GM12878 (cell line): ENCODE results near the gene WDR75. TPM values are rescaled to one million over a fixed set of nuclear protein-coding genes. Genes with fewer than 3 reads are reported as not detected.

Experiments
- ATAC-seq: fragments of 200-7000 bp; cut with Tn5 transposase; 3 replicates; pipeline ENCODE4 v1.9.1; 2020; ENCODE audit warnings: mild to moderate bottlenecking, moderate library complexity
- BruUV-seq: library from RNA; stranded (reverse); fragments of 400-500 nt; replicated peaks from 2 replicates; lab custom pipeline; 2021; lab: Mats Ljungman, UMichigan
- CTCF ChIA-PET: fragments of 300-600 bp; sonication (Branson Sonifier 250); formaldehyde crosslinking; extraction: SDS; loops from one replicate; lab custom pipeline; 2021; ENCODE audit warnings: inconsistent platforms; lab: Yijun Ruan, JAX
- POLR2A ChIA-PET: fragments of 350-600 bp; formaldehyde crosslinking; extraction: SDS; loops from one replicate; lab custom pipeline; 2021; ENCODE audit warnings: inconsistent platforms; lab: Charles Lee
- RAD21 ChIA-PET: fragments of 300-600 bp; sonication (Branson Sonifier 250); formaldehyde crosslinking; loops from one replicate; lab custom pipeline; 2023; ENCODE audit warnings: antibody characterized with exemption; ENCODE audit not compliant: unreplicated experiment; lab: Charles Lee
- SMC1A ChIA-PET: fragments of 300-600 bp; sonication (Branson Sonifier 250); formaldehyde crosslinking; loops from one replicate; lab custom pipeline; 2023; ENCODE audit not compliant: unreplicated experiment, uncharacterized antibody; lab: Charles Lee
- DNase-seq: peaks from one replicate; pipeline ENCODE4 v3.0.0-alpha.2; 2011; ENCODE audit warnings: low read depth, low spot score
- FAIRE-seq: peaks from 3 replicates; lab custom pipeline; 2011; peaks lifted over from hg19 to GRCh38; lab: Jason Lieb, UNC
- H2AFZ ChIP-seq: 2 replicates; pipeline ENCODE4 v1.6.0; 2011; ENCODE audit warnings: low read depth, low read length, control low read depth; ENCODE audit not compliant: control insufficient read depth
- H3K27ac ChIP-seq: 2 replicates; pipeline ENCODE4 v1.5.1; 2011; ENCODE audit warnings: control low read depth; ENCODE audit not compliant: control insufficient read depth, insufficient read depth
- H3K27me3 ChIP-seq, 2 experiments: replicated peaks in 1 of 2; 2 replicates each; pipeline versions ENCODE4 v1.6.0 to v1.6.1; 2011; ENCODE audit warnings: low read length in 1 of 2; ENCODE audit not compliant: control insufficient read depth in 2 of 2, insufficient read depth in 2 of 2
- H3K36me3 ChIP-seq, 2 experiments: 2 replicates each; pipeline ENCODE4 v1.5.1; 2011; ENCODE audit warnings: low read length in 1 of 2; ENCODE audit not compliant: control insufficient read depth in 2 of 2, insufficient read depth in 2 of 2
- H3K4me1 ChIP-seq: 2 replicates; pipeline ENCODE4 v1.6.1; 2011; ENCODE audit warnings: mild to moderate bottlenecking, low read length, moderate library complexity, mixed read lengths; ENCODE audit not compliant: control insufficient read depth, insufficient read depth
- H3K4me2 ChIP-seq: 2 replicates; pipeline ENCODE4 v1.6.0; 2011; ENCODE audit warnings: control low read depth; ENCODE audit not compliant: control insufficient read depth, insufficient read depth
- H3K4me3 ChIP-seq: fragments of 200-600 bp; sonication (generic); 2 replicates; pipeline ENCODE4 v1.5.1; 2016
- H3K79me2 ChIP-seq: 2 replicates; pipeline ENCODE4 v1.6.0; 2011; ENCODE audit warnings: low read length; ENCODE audit not compliant: control insufficient read depth, insufficient read depth
- H3K9ac ChIP-seq: 2 replicates; pipeline ENCODE4 v1.8.0; 2011; ENCODE audit warnings: low read length, control low read depth, mixed read lengths; ENCODE audit not compliant: control insufficient read depth, insufficient read depth
- H3K9me3 ChIP-seq: replicated peaks from 3 replicates; pipeline ENCODE4 v1.5.1; 2011; ENCODE audit warnings: mild to moderate bottlenecking, low read length; ENCODE audit not compliant: control insufficient read depth, insufficient read depth
- H4K20me1 ChIP-seq: 2 replicates; pipeline ENCODE4 v1.6.0; 2011; ENCODE audit not compliant: control insufficient read depth, insufficient read depth
- CHD1 ChIP-seq: IDR thresholded peaks from 2 replicates; pipeline ENCODE4 v1.6.1; 2012; ENCODE audit warnings: low read depth, low read length, improper control_type of control experiment
- GABPA ChIP-seq: IDR thresholded peaks from 2 replicates; pipeline ENCODE4 v1.6.1; 2014; ENCODE audit warnings: antibody characterized with exemption, low read depth, mild to moderate bottlenecking, inconsistent platforms
- HCFC1 ChIP-seq: fragments of 150-350 bp; IDR thresholded peaks from 2 replicates; pipeline ENCODE4 v1.6.1; 2014; ENCODE audit warnings: low read length
- IRF4 ChIP-seq: IDR thresholded peaks from 2 replicates; pipeline ENCODE4 v1.6.1; 2011; ENCODE audit warnings: low read depth, low read length
- RAD21 ChIP-seq: IDR thresholded peaks from 2 replicates; pipeline ENCODE4 v1.6.1; 2011; ENCODE audit warnings: mild to moderate bottlenecking, low read depth, low read length, moderate library complexity; ENCODE audit not compliant: insufficient read depth
- WGBS: methylation state at CpG from one replicate; pipeline ENCODE4 v1.1.6; 2016; ENCODE audit warnings: low lambda C conversion rate; ENCODE audit not compliant: insufficient replicate concordance, insufficient coverage; ENCODE audit errors: missing lambda C conversion rate; 5-methylcytosine and 5-hydroxymethylcytosine counted together
- in situ Hi-C: fragments of 300-500 bp; cut with MboI; formaldehyde crosslinking; loops from 9 replicates; pipeline ENCODE4 v1.14.3; 2018; ENCODE audit warnings: mixed read lengths
- intact Hi-C: fragments of 100-400 bp; cut with micrococcal nuclease; formaldehyde crosslinking; loops from one replicate; pipeline ENCODE4 v1.14.2; 2022; ENCODE audit not compliant: unreplicated experiment
- polyA plus RNA-seq, 11 experiments: library from polyadenylated mRNA; depleted of rRNA in 4 of 11; unstranded in 6 of 11; stranded (reverse) in 5 of 11; fragments of >200 nt; fragmentation: Nextera tagmentation in 4 of 11; fragmentation: Illumina TruSeq in 1 of 11; extraction: Ambion mirVana in 4 of 11; extraction: Trizol in 1 of 11; gene quantifications; 1 replicate in 1 of 11; 2 replicates in 10 of 11; pipeline versions ENCODE4 v1.2.1 to v1.2.3, GENCODE V29; 2011 to 2016; ENCODE audit warnings: inconsistent platforms in 2 of 11, missing spikeins in 2 of 11, low read depth in 1 of 11
- total RNA-seq, 4 experiments: library from RNA; depleted of rRNA in 3 of 4; stranded (reverse); fragments of >200 nt in 3 of 4; fragmentation: Illumina TruSeq in 1 of 4; extraction: Trizol in 1 of 4; gene quantifications; 2 replicates each; pipeline versions ENCODE4 v1.2.1 to v1.2.3, GENCODE V29; 2013 to 2021
- TF ChIP-seq, protein P1 (sequence below): fragments of 450-650 bp; IDR thresholded peaks from 2 replicates; pipeline ENCODE4 v1.6.1; 2018; ENCODE audit warnings: mild to moderate bottlenecking, low read depth, moderate library complexity; ENCODE audit not compliant: partially characterized antibody
- TF ChIP-seq, protein P2 (sequence below): fragments of 450-650 bp; IDR thresholded peaks from 2 replicates; pipeline ENCODE4 v1.6.1; 2016; ENCODE audit warnings: mild to moderate bottlenecking

WDR75 gene
- total and polyA plus RNA-seq, 10 of the 15 experiments (the other 5 are each of a cell fraction or from before 2014, with no cell fraction given) = 53.1 to 98.5 (median 71.5) TPM

DNA sequence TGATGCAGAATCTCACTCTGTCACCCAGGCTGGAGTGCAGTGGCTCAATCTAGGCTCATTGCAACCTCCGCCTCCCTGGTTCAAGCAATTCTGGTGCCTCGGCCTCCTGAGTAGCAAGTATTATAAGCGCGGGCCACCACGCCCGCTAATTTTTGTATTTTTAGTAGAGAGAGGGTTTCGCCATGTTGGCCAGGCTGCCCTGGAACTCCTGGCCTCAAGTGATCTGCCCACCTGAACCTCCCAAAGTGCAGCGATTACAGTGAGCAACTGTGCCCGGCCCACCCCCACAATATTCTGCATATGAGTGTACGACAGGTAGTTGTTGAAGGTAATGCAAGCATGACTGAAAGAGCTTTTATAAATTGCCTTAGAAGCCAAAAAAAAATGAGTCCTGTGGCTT lies 1.2 kb downstream of the WDR75 start:
- Histone ChIP-seq H4K20me1 (no peaks in the 10 kb centered on the region), H3K9ac (no peak overlapping the region), H3K79me2 (peaks cover 63% of the 10 kb centered on the region)
- SMC1A ChIA-PET = interaction anchor here (3.5 to 3.7 kb wide), 2 partner anchors 14 to 19 kb away, joined by 15 to 19 read pairs; no protein-coding TSS in a partner anchor
- TF ChIP-seq GABPA (no peak), CHD1 (no peak), RAD21 (no peak), HCFC1 (no peak), IRF4 (no peak)
- TF ChIP-seq, protein P1, sequence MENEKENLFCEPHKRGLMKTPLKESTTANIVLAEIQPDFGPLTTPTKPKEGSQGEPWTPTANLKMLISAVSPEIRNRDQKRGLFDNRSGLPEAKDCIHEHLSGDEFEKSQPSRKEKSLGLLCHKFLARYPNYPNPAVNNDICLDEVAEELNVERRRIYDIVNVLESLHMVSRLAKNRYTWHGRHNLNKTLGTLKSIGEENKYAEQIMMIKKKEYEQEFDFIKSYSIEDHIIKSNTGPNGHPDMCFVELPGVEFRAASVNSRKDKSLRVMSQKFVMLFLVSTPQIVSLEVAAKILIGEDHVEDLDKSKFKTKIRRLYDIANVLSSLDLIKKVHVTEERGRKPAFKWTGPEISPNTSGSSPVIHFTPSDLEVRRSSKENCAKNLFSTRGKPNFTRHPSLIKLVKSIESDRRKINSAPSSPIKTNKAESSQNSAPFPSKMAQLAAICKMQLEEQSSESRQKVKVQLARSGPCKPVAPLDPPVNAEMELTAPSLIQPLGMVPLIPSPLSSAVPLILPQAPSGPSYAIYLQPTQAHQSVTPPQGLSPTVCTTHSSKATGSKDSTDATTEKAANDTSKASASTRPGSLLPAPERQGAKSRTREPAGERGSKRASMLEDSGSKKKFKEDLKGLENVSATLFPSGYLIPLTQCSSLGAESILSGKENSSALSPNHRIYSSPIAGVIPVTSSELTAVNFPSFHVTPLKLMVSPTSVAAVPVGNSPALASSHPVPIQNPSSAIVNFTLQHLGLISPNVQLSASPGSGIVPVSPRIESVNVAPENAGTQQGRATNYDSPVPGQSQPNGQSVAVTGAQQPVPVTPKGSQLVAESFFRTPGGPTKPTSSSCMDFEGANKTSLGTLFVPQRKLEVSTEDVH = no peak
- TF ChIP-seq, protein P2, sequence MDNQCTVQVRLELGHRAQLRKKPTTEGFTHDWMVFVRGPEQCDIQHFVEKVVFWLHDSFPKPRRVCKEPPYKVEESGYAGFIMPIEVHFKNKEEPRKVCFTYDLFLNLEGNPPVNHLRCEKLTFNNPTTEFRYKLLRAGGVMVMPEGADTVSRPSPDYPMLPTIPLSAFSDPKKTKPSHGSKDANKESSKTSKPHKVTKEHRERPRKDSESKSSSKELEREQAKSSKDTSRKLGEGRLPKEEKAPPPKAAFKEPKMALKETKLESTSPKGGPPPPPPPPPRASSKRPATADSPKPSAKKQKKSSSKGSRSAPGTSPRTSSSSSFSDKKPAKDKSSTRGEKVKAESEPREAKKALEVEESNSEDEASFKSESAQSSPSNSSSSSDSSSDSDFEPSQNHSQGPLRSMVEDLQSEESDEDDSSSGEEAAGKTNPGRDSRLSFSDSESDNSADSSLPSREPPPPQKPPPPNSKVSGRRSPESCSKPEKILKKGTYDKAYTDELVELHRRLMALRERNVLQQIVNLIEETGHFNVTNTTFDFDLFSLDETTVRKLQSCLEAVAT = peak; percentile 66
- TF ChIP-seq, all 136 proteins: peak for 1
- 65% methylated on average over 9 of the region's 10 CpGs for WGBS
- H3K9me3 ChIP-seq = no peaks in the 10 kb centered on the region; the same call in 1 of the 3 replicates
- FAIRE-seq (peak; percentile 31), DNase-seq (no peak), ATAC-seq (no peak)
- no peak overlapping the region for H2AFZ ChIP-seq
- H3K27ac ChIP-seq = no peak overlapping the region
- BruUV-seq = no TSS peak
- in situ Hi-C loops = no loop called here
- CTCF ChIA-PET = interaction anchor here (1.3 kb wide), 1 partner anchor 348 kb away, joined by 4 read pairs; no protein-coding TSS in a partner anchor
- no peaks in the 10 kb centered on the region for H3K36me3 ChIP-seq
- H3K4me1 ChIP-seq = peaks cover 28% of the 10 kb centered on the region
- RAD21 ChIA-PET = interaction anchor here (1.4 kb wide), 1 partner anchor 29 kb away, joined by 3 read pairs; no protein-coding TSS in a partner anchor
- peak overlapping the region; percentile 89 for H3K4me2 ChIP-seq
- peak overlapping the region; percentile 86 for H3K4me3 ChIP-seq
- H3K27me3 ChIP-seq = no peaks in the 10 kb centered on the region
- intact Hi-C loops = loop anchor here (10.0 kb wide), 1 partner anchor 322 kb away; the partner anchor contains the start of gene OSGEPL1
- POLR2A ChIA-PET = no interaction called here
